GM10248 (cell line): ENCODE measurements around the gene ZXDC.

Experiments used
- CTCF ChIA-PET: fragments of 300-600 bp; sonication (Branson Sonifier 250); formaldehyde crosslinking; extraction: SDS; loops from one replicate; lab custom pipeline; 2021; ENCODE audit warnings: antibody characterized with exemption; lab: Yijun Ruan, JAX
- POLR2A ChIA-PET: fragments of 350-650 bp; sonication (Branson Sonifier 250); formaldehyde crosslinking; extraction: SDS; loops from one replicate; lab custom pipeline; 2020; ENCODE audit warnings: antibody characterized with exemption; lab: Yijun Ruan, JAX
- DNase-seq: peaks from one replicate; pipeline ENCODE4 v3.0.0; 2012; ENCODE audit errors: extremely low spot score
- TF ChIP-seq, protein P1 (sequence below): IDR thresholded peaks from 2 replicates; pipeline ENCODE4 v1.5.1; 2012; ENCODE audit warnings: mild to moderate bottlenecking, low read depth; ENCODE audit errors: extremely low read depth, missing control alignments, control extremely low read depth

ZXDC gene

DNA sequence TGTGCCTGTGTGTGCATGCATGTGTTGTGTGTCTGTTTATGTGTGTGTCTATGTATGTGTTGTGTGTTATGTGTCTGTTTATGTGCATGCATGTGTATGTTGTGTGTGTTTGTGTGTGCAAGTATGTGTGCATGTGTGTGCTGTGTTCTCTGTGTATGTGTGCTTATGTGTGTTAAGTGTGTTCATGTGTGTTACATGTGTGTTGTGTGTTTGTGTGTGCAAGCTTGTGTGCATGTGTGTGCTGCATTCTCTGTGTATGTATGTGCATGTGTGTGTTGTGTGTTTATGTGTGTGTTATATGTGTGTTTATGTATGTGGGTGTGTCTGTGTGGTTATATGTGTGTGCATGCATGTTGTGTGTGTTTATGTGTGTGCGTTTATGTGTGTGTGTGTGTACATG lies 27.0 kb upstream of the ZXDC start:
- TF ChIP-seq, protein P1, sequence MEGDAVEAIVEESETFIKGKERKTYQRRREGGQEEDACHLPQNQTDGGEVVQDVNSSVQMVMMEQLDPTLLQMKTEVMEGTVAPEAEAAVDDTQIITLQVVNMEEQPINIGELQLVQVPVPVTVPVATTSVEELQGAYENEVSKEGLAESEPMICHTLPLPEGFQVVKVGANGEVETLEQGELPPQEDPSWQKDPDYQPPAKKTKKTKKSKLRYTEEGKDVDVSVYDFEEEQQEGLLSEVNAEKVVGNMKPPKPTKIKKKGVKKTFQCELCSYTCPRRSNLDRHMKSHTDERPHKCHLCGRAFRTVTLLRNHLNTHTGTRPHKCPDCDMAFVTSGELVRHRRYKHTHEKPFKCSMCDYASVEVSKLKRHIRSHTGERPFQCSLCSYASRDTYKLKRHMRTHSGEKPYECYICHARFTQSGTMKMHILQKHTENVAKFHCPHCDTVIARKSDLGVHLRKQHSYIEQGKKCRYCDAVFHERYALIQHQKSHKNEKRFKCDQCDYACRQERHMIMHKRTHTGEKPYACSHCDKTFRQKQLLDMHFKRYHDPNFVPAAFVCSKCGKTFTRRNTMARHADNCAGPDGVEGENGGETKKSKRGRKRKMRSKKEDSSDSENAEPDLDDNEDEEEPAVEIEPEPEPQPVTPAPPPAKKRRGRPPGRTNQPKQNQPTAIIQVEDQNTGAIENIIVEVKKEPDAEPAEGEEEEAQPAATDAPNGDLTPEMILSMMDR: no peak
- no peak for DNase-seq
- ChIA-PET CTCF (no interaction called here), POLR2A (no interaction called here)

- DNase-seq: no peak
- POLR2A ChIA-PET: no interaction called here
- CTCF ChIA-PET: no interaction called here
- TF ChIP-seq, protein P1: no peak
Measured at GRCh38 chr3:126501736-126502135, 26.0 kb upstream of the ZXDC start.

GRCh38 chr3:126501054-126501453 lies 25.4 kb upstream of the ZXDC start:
- ChIA-PET CTCF (interaction anchor here (1.0 kb wide), 1 partner anchor 21 kb away, joined by 6 read pairs; no protein-coding TSS in a partner anchor), POLR2A (no interaction called here)
- TF ChIP-seq, protein P1: no peak
- DNase-seq: no peak

DNA sequence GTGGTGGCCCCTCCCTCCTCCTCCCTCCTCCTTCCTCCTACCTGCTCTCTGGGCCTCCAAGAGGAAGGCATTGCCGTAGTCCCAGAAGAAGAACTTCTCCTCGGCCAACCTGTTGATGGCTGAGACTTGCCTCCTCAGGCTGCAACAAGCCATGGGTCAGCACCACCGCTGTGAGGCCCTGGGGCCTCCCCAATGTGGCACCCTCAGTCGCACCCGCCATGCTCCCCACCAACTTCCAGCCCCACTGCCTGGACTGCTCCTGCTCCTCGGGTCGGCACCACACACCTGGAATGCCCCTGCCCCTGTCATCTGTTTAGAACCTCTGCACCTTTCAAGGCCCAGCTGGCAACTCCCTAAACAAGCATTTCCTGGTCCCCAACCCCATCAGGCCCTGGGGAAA lies 24.3 kb upstream of the ZXDC start:
- TF ChIP-seq, protein P1: no peak
- DNase-seq: no peak
- CTCF ChIA-PET: no interaction called here
- POLR2A ChIA-PET: no interaction called here

GRCh38 chr3:126499401-126499800 lies 23.7 kb upstream of the ZXDC start:
- CTCF ChIA-PET: no interaction called here
- TF ChIP-seq, protein P1: no peak

GRCh38 chr3:126498929-126499328 lies 23.2 kb upstream of the ZXDC start:
- CTCF ChIA-PET: no interaction called here
- TF ChIP-seq, protein P1: no peak
- POLR2A ChIA-PET: no interaction called here
- no peak for DNase-seq

More at GRCh38 chr3:126499401-126499800, 23.7 kb upstream of the ZXDC start:
- no peak for DNase-seq
- POLR2A ChIA-PET: no interaction called here

DNA sequence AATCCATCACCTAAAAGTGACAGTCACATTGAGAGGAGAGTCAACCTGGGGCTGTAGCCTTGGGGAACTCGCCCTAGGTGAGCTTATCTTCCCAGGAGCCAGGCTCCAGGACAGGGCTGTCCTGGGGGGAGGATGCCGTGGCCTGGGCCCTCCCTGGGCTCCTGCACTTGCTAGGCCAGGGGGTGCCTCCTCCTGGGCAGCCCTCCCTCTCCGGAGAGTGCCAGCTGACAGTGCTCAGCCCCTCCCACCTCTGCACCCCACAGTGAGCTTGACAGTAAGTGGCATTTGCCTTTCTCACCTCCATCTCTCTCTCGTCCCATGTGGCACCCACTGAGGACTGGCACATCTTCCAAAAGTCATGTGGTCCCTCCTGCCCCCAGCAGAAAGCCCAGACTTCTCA lies 22.8 kb upstream of the ZXDC start:
- ChIA-PET CTCF (no interaction called here), POLR2A (no interaction called here)
- no peak for DNase-seq
- TF ChIP-seq, protein P1: no peak
